KMS-11 (cell line): ENCODE measurements around the gene MYO15B.

ENCODE experiments used
- H2AFZ ChIP-seq: fragments of 200-600 bp; sonication (generic); 2 replicates; pipeline ENCODE4 v1.6.1; 2016; ENCODE audit warnings: antibody characterized with exemption, mixed run types, low read depth
- H3K27ac ChIP-seq: fragments of 200-600 bp; sonication (generic); 2 replicates; pipeline ENCODE4 v1.6.1; 2016; ENCODE audit warnings: mild to moderate bottlenecking, mixed run types
- H3K27me3 ChIP-seq: fragments of 200-600 bp; sonication (generic); 2 replicates; pipeline ENCODE4 v1.6.1; 2017; ENCODE audit warnings: mild to moderate bottlenecking, low read depth, mixed run types, moderate library complexity; ENCODE audit not compliant: insufficient read depth
- H3K36me3 ChIP-seq: fragments of 200-600 bp; sonication (generic); 2 replicates; pipeline ENCODE4 v1.6.1; 2017; ENCODE audit warnings: mild to moderate bottlenecking, mixed run types; ENCODE audit not compliant: insufficient read depth
- H3K4me1 ChIP-seq: fragments of 200-600 bp; sonication (generic); 2 replicates; pipeline ENCODE4 v1.6.1; 2016; ENCODE audit warnings: mild to moderate bottlenecking, low read depth, mixed run types; ENCODE audit not compliant: poor library complexity, severe bottlenecking
- H3K4me2 ChIP-seq: fragments of 200-600 bp; sonication (generic); 2 replicates; pipeline ENCODE4 v1.7.0; 2016; ENCODE audit warnings: mild to moderate bottlenecking, mixed run types
- H3K4me3 ChIP-seq: fragments of 200-600 bp; sonication (generic); IDR thresholded peaks from 2 replicates; pipeline ENCODE4 v1.6.1; 2017; ENCODE audit warnings: low read depth, low read length, mixed read lengths; ENCODE audit not compliant: insufficient read depth
- H3K79me2 ChIP-seq: fragments of 200-600 bp; sonication (generic); 2 replicates; pipeline ENCODE4 v1.6.1; 2016; ENCODE audit warnings: low read depth, mixed run types; ENCODE audit not compliant: insufficient read depth
- H3K9ac ChIP-seq: fragments of 200-600 bp; sonication (generic); 2 replicates; pipeline ENCODE4 v1.6.1; 2016; ENCODE audit warnings: mild to moderate bottlenecking, mixed run types
- H4K20me1 ChIP-seq: fragments of 200-600 bp; sonication (generic); 2 replicates; pipeline ENCODE4 v1.6.1; 2016; ENCODE audit warnings: mild to moderate bottlenecking, mixed run types; ENCODE audit not compliant: insufficient read depth
- CTCF ChIP-seq: fragments of 200-600 bp; sonication (generic); conservative IDR thresholded peaks from 2 replicates; pipeline ENCODE4 v1.6.1; 2017; ENCODE audit warnings: low read depth, mild to moderate bottlenecking, antibody characterized with exemption, low read length, moderate library complexity, mixed read lengths

MYO15B gene

GRCh38 chr17:75573540-75573957 is 14.1 kb upstream of the MYO15B start:
- Histone ChIP-seq H2AFZ (no peak overlapping the region), H4K20me1 (no peaks in the 10 kb centered on the region), H3K4me1 (no peaks in the 10 kb centered on the region), H3K4me3 (no peak overlapping the region), H3K79me2 (no peaks in the 10 kb centered on the region), H3K36me3 (no peaks in the 10 kb centered on the region), H3K4me2 (no peak overlapping the region), H3K27me3 (peaks cover 13% of the 10 kb centered on the region; the same call in 1 of the 2 replicates), H3K9ac (no peak overlapping the region), H3K27ac (no peak overlapping the region)
- no peak for TF ChIP-seq CTCF

- Histone ChIP-seq H3K27ac (no peak overlapping the region), H4K20me1 (no peaks in the 10 kb centered on the region), H3K4me3 (no peak overlapping the region), H3K4me2 (no peak overlapping the region), H2AFZ (no peak overlapping the region), H3K36me3 (no peaks in the 10 kb centered on the region), H3K27me3 (peaks cover 13% of the 10 kb centered on the region; the same call in 1 of the 2 replicates), H3K4me1 (no peaks in the 10 kb centered on the region), H3K9ac (no peak overlapping the region), H3K79me2 (no peaks in the 10 kb centered on the region)
- no peak for TF ChIP-seq CTCF
These were observed 13.6 kb upstream of the MYO15B start for GRCh38 chr17:75573994-75574393.

GRCh38 chr17:75574404-75575036 is 13.1 kb upstream of the MYO15B start:
- Histone ChIP-seq H3K4me2 (no peak overlapping the region), H3K79me2 (no peaks in the 10 kb centered on the region), H3K9ac (no peak overlapping the region), H3K27ac (no peak overlapping the region), H3K4me1 (no peaks in the 10 kb centered on the region), H3K27me3 (peaks cover 13% of the 10 kb centered on the region; the same call in 1 of the 2 replicates), H4K20me1 (no peaks in the 10 kb centered on the region), H3K4me3 (no peak overlapping the region), H2AFZ (no peak overlapping the region), H3K36me3 (no peaks in the 10 kb centered on the region)
- no peak for TF ChIP-seq CTCF

GRCh38 chr17:75575197-75575596 is 12.4 kb upstream of the MYO15B start:
- TF ChIP-seq CTCF, result no peak
- H3K27ac ChIP-seq, result no peak overlapping the region

More at GRCh38 chr17:75575197-75575596, 12.4 kb upstream of the MYO15B start:
- Histone ChIP-seq H2AFZ (no peak overlapping the region), H4K20me1 (no peaks in the 10 kb centered on the region), H3K4me2 (no peak overlapping the region), H3K4me3 (no peak overlapping the region), H3K9ac (no peak overlapping the region), H3K27me3 (peaks cover 13% of the 10 kb centered on the region; the same call in 1 of the 2 replicates), H3K36me3 (no peaks in the 10 kb centered on the region), H3K79me2 (no peaks in the 10 kb centered on the region), H3K4me1 (no peaks in the 10 kb centered on the region)
